Measurements from ENCODE around the gene LMX1A. TPM values are rescaled to one million over a fixed set of nuclear protein-coding genes. Genes with fewer than 3 reads are reported as not detected.

LMX1A gene
- total and polyA plus RNA-seq, 2 of the 13 experiments (the other 11 are each of a cell fraction or from before 2014, with no cell fraction given), result 0.07 TPM; not detected in 1

DNA sequence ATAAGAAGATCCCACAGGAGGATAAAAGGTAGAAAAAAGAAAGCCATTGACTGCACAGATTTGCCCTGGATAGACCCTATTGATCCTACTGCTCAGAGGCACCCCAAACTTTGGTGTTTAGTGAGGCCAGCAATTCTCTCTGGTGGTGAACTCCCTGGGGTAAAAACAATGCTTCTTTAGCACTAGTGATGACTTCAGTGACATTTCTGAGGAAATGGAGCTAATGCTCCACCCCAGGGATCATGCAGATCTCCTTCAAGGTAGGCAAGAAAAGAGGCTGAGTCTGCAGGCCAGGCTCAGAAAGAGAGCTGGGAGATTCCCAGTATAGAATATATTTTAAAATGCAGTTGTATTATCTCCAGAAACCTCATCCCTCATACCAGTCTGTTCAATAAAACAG is 140.3 kb downstream of the LMX1A start:
- peaks cover 0 to 1% of the 10 kb centered on the region in 2 experiments; a peak in 1 of 5 replicates for H3K27me3 ChIP-seq (ENCODE audit: control insufficient read depth in 1 of 2, insufficient read depth in 2 of 2, low read length in 2 of 2)
- H2AFZ ChIP-seq (ENCODE audit: low read length), result no peak overlapping the region
- peaks cover 18% of the 10 kb centered on the region for H3K4me1 ChIP-seq (ENCODE audit: insufficient read depth, low read length)
- in situ Hi-C loops (cut with HindIII; ENCODE audit: extremely low pct_ligation_motif_present, low pct_unique_long_range_greater_than_20kb) (no loop called here), intact Hi-C loops (cut with micrococcal nuclease; ENCODE audit: unreplicated experiment) (no loop called here)
- DNase-seq (ENCODE audit: low spot score) (no peak), FAIRE-seq (no peak), ATAC-seq (no peak)
- H3K9me3 ChIP-seq (ENCODE audit: low read length), result no peaks in the 10 kb centered on the region
- H4K20me1 ChIP-seq (ENCODE audit: insufficient read depth, low read length), result no peaks in the 10 kb centered on the region
- H3K27ac ChIP-seq (ENCODE audit: extremely low read length, insufficient read depth, low read length), result no peak overlapping the region
- no peaks in the 10 kb centered on the region for H3K36me3 ChIP-seq (replicated peaks in 1 of 2; ENCODE audit: control insufficient read depth in 1 of 2, insufficient read depth in 2 of 2, low read length in 2 of 2)
- no peak overlapping the region for H3K4me3 ChIP-seq (replicated peaks in 1 of 3; ENCODE audit: insufficient read depth in 1 of 3, low read depth in 2 of 3, low read length in 3 of 3)
- BruUV-seq (replicated peaks), result no TSS peak
- TF ChIP-seq ZSCAN5A (CRISPR knock-in tag; IDR thresholded peaks at IDR 0.05; ENCODE audit: borderline replicate concordance) (no peak), ZSCAN12 (CRISPR knock-in tag; IDR thresholded peaks at IDR 0.05) (no peak), ZNF121 (CRISPR knock-in tag; IDR thresholded peaks at IDR 0.05) (no peak), MED1 (CRISPR knock-in tag; IDR thresholded peaks at IDR 0.05) (no peak), ETS1 (CRISPR knock-in tag; IDR thresholded peaks at IDR 0.05) (no peak), THAP11 (CRISPR knock-in tag; IDR thresholded peaks at IDR 0.05) (no peak)
- no peak overlapping the region for H3K9ac ChIP-seq (ENCODE audit: insufficient read depth, low read depth, low read length)
- CTCF ChIA-PET (ENCODE audit: low intra/inter-chr PET ratio, low total read pairs), result no interaction called here
- no peak overlapping the region for H3K4me2 ChIP-seq (ENCODE audit: low read depth, low read length)
- POLR2A ChIA-PET, result no interaction called here
- H3K79me2 ChIP-seq (ENCODE audit: insufficient read depth, low read length), result no peaks in the 10 kb centered on the region

DNA sequence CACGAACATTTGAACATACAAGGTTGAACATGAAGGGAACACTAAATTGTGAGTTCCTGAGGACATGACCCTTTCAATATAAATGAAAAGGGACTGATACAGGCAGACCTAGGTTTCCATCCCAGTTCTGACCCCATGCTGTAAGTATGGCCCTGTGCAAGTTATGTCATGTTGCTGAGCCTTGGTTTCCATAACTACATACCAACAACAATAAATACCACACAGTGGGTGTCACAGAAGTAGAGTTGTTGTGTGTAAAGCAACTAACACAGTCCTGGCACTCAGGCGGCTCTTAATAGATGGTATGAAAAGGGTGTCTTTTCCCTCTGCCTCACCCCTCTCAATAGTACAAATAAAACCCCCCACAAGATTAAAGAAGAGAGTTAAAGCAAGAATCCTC is 140.8 kb downstream of the LMX1A start:
- CTCF ChIA-PET (ENCODE audit: low intra/inter-chr PET ratio, low total read pairs), result no interaction called here
- TF ChIP-seq, protein P1, sequence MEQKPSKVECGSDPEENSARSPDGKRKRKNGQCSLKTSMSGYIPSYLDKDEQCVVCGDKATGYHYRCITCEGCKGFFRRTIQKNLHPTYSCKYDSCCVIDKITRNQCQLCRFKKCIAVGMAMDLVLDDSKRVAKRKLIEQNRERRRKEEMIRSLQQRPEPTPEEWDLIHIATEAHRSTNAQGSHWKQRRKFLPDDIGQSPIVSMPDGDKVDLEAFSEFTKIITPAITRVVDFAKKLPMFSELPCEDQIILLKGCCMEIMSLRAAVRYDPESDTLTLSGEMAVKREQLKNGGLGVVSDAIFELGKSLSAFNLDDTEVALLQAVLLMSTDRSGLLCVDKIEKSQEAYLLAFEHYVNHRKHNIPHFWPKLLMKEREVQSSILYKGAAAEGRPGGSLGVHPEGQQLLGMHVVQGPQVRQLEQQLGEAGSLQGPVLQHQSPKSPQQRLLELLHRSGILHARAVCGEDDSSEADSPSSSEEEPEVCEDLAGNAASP (CRISPR knock-in tag; IDR thresholded peaks at IDR 0.05; ENCODE audit: borderline replicate concordance), result no peak
- TF ChIP-seq, protein P2, sequence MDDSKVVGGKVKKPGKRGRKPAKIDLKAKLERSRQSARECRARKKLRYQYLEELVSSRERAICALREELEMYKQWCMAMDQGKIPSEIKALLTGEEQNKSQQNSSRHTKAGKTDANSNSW (CRISPR knock-in tag; IDR thresholded peaks at IDR 0.05; ENCODE audit: borderline replicate concordance), result no peak
- TF ChIP-seq CEBPZ (IDR thresholded peaks at IDR 0.05; ENCODE audit: low read length) (no peak), ZNF20 (CRISPR knock-in tag; IDR thresholded peaks at IDR 0.05) (no peak), ZNF737 (CRISPR knock-in tag; IDR thresholded peaks at IDR 0.05; ENCODE audit: borderline replicate concordance) (no peak), ATF1 (CRISPR knock-in tag; IDR thresholded peaks at IDR 0.05) (no peak)

More for the DNA sequence above, 140.8 kb downstream of the LMX1A start:
- Histone ChIP-seq H3K4me3 (replicated peaks in 1 of 3; ENCODE audit: insufficient read depth in 1 of 3, low read depth in 2 of 3, low read length in 3 of 3) (no peak overlapping the region), H3K27me3 (ENCODE audit: control insufficient read depth in 1 of 2, insufficient read depth in 2 of 2, low read length in 2 of 2) (no peaks in the 10 kb centered on the region), H3K36me3 (replicated peaks in 1 of 2; ENCODE audit: control insufficient read depth in 1 of 2, insufficient read depth in 2 of 2, low read length in 2 of 2) (no peaks in the 10 kb centered on the region), H3K79me2 (ENCODE audit: insufficient read depth, low read length) (no peaks in the 10 kb centered on the region), H3K9ac (ENCODE audit: insufficient read depth, low read depth, low read length) (no peak overlapping the region), H4K20me1 (ENCODE audit: insufficient read depth, low read length) (no peaks in the 10 kb centered on the region), H3K4me2 (ENCODE audit: low read depth, low read length) (no peak overlapping the region), H2AFZ (ENCODE audit: low read length) (no peak overlapping the region), H3K4me1 (ENCODE audit: insufficient read depth, low read length) (peaks cover 12% of the 10 kb centered on the region), H3K27ac (ENCODE audit: extremely low read length, insufficient read depth, low read length) (no peak overlapping the region), H3K9me3 (ENCODE audit: low read length) (no peaks in the 10 kb centered on the region)
- intact Hi-C loops (cut with micrococcal nuclease; ENCODE audit: unreplicated experiment), result no loop called here
- in situ Hi-C loops (cut with HindIII; ENCODE audit: extremely low pct_ligation_motif_present, low pct_unique_long_range_greater_than_20kb), result no loop called here
- ATAC-seq (no peak), DNase-seq (ENCODE audit: low spot score) (no peak), FAIRE-seq (no peak)
- WGBS (ENCODE audit: low lambda C conversion rate), result 46% methylated on average over 2 of the region's 2 CpGs
- POLR2A ChIA-PET, result no interaction called here
- no TSS peak for BruUV-seq (replicated peaks)
